Measurements from ENCODE around the gene VPS37B.

DNA sequence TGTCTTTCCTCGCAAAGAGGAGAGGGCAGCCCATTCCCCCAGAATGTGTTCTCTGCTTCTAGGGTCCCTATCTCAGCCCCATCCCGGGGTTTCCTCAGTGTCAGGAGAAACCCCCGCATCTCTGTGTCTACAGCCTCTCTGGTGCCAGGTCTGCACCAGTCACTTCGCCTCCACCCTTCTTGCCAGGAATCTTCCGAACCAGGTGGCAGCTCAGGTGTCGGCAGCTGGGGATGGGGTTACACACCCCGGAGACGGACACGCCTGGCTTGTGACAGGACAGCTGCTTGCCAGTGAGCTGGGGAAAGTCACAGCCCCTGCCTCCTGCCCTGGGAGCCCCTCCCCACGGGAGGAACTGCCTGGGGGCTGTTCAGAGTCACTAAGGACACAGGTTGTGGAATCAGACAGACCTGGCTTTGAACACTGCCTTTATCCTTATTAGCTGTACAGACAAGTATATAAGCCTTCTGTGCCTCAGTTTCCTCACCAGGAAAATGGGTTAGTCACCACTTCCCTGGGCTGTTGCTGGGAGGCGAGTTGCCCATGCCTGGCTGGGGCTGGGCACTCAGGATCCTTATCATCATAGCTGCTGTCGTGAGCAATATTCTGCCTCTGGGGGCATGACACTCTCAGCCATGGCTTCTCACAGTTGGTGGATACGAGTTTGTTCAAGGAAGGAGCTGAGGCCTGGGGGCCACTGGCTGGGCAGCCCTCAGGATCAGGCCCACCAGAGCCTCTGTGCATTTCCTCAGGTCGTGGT, 49.9 kb downstream of the VPS37B start:
- TF ChIP-seq, protein P1, sequence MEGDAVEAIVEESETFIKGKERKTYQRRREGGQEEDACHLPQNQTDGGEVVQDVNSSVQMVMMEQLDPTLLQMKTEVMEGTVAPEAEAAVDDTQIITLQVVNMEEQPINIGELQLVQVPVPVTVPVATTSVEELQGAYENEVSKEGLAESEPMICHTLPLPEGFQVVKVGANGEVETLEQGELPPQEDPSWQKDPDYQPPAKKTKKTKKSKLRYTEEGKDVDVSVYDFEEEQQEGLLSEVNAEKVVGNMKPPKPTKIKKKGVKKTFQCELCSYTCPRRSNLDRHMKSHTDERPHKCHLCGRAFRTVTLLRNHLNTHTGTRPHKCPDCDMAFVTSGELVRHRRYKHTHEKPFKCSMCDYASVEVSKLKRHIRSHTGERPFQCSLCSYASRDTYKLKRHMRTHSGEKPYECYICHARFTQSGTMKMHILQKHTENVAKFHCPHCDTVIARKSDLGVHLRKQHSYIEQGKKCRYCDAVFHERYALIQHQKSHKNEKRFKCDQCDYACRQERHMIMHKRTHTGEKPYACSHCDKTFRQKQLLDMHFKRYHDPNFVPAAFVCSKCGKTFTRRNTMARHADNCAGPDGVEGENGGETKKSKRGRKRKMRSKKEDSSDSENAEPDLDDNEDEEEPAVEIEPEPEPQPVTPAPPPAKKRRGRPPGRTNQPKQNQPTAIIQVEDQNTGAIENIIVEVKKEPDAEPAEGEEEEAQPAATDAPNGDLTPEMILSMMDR (conservative IDR thresholded peaks at IDR 0.05 in 1 of 2, IDR thresholded peaks at IDR 0.05 in 1 of 2; ENCODE audit: extremely low read depth in 1 of 2, insufficient read depth in 1 of 2, low read depth in 1 of 2, low read length in 2 of 2) = no peak
- no peak for TF ChIP-seq EZH2 (IDR thresholded peaks at IDR 0.05; ENCODE audit: borderline replicate concordance, low read length)

Data from mammary epithelial cell (primary cell).